ENCODE data around the gene BOLA3. TPM values are rescaled to one million over a fixed set of nuclear protein-coding genes. Genes with fewer than 3 reads are reported as not detected.
"Not testable (repeated sequence)": the region's sequence is repeated elsewhere in the genome, so short reads cannot be mapped to it uniquely, and the experiment has no call there.

The BOLA3 gene
- total and polyA plus RNA-seq, 10 of the 15 experiments (the other 5 are each of a cell fraction or from before 2014, with no cell fraction given) = 62.6 to 300 (median 134) TPM

- RAD21 ChIA-PET (ENCODE audit: unreplicated experiment) = interaction anchor here (0.9 to 1.9 kb wide), 3 partner anchors 10 to 20 kb away, joined by 3 to 5 read pairs (median 4); partner anchors contain the start of gene MOB1A
- POLR2A ChIA-PET = interaction anchor here (0.6 to 8.2 kb wide), 5 partner anchors 10 to 265 kb away, joined by 4 to 83 read pairs (median 6); partner anchors contain the start of genes MOB1A and MTHFD2
- Histone ChIP-seq H3K4me3 (no peak overlapping the region), H3K4me1 (ENCODE audit: control insufficient read depth, insufficient read depth, low read length) (peaks cover 32% of the 10 kb centered on the region), H2AFZ (ENCODE audit: control insufficient read depth, low read depth, low read length) (no peak overlapping the region), H3K79me2 (ENCODE audit: control insufficient read depth, insufficient read depth, low read length) (no peaks in the 10 kb centered on the region), H3K9me3 (replicated peaks; ENCODE audit: control insufficient read depth, insufficient read depth, low read length) (no peaks in the 10 kb centered on the region), H3K27ac (ENCODE audit: control insufficient read depth, insufficient read depth) (no peak overlapping the region), H3K4me2 (ENCODE audit: control insufficient read depth, insufficient read depth) (peak overlapping the region; percentile 41), H3K9ac (ENCODE audit: control insufficient read depth, insufficient read depth, low read length) (no peak overlapping the region), H3K36me3 (ENCODE audit: control insufficient read depth in 2 of 2, insufficient read depth in 2 of 2, low read length in 1 of 2) (no peaks in the 10 kb centered on the region), H3K27me3 (replicated peaks in 1 of 2; ENCODE audit: control insufficient read depth in 2 of 2, insufficient read depth in 2 of 2, low read length in 1 of 2) (no peaks in the 10 kb centered on the region), H4K20me1 (ENCODE audit: control insufficient read depth, insufficient read depth) (no peaks in the 10 kb centered on the region)
- in situ Hi-C loops (cut with MboI) (no loop called here), intact Hi-C loops (cut with micrococcal nuclease; ENCODE audit: unreplicated experiment) (no loop called here)
- peak; percentile 81 for FAIRE-seq
- CTCF ChIA-PET = interaction anchor here (1.0 to 1.4 kb wide), 3 partner anchors 10 to 16 kb away, joined by 4 to 5 read pairs (median 5); partner anchors contain the start of gene MTHFD2
- no TSS peak for BruUV-seq (replicated peaks)
- ATAC-seq = no peak
- no peak for TF ChIP-seq ATF2 (IDR thresholded peaks at IDR 0.05; ENCODE audit: low read length)
- peak; percentile 20; the same call in 1 of the 2 replicates for TF ChIP-seq PKNOX1 (IDR thresholded peaks at IDR 0.05)
- 100% methylated on average over 6 of the region's 6 CpGs for WGBS (ENCODE audit: insufficient coverage, insufficient replicate concordance, low lambda C conversion rate, missing lambda C conversion rate)
- DNase-seq (ENCODE audit: low read depth, low spot score) = no peak
- SMC1A ChIA-PET (ENCODE audit: uncharacterized antibody, unreplicated experiment) = interaction anchor here (1.8 to 2.6 kb wide), 4 partner anchors 10 to 19 kb away, joined by 4 to 9 read pairs (median 8); partner anchors contain the start of gene MOB1A
These were observed 40.4 kb upstream of the BOLA3 start for GRCh38 chr2:74188018-74188601.

- FAIRE-seq; H3K79me2 ChIP-seq (ENCODE audit: control insufficient read depth, insufficient read depth, low read length); intact Hi-C loops (cut with micrococcal nuclease; ENCODE audit: unreplicated experiment); H2AFZ ChIP-seq (ENCODE audit: control insufficient read depth, low read depth, low read length); in situ Hi-C loops (cut with MboI); ATAC-seq; BruUV-seq (replicated peaks); DNase-seq (ENCODE audit: low read depth, low spot score); H3K4me3 ChIP-seq; H3K36me3 ChIP-seq (ENCODE audit: control insufficient read depth in 2 of 2, insufficient read depth in 2 of 2, low read length in 1 of 2); H3K27me3 ChIP-seq (replicated peaks in 1 of 2; ENCODE audit: control insufficient read depth in 2 of 2, insufficient read depth in 2 of 2, low read length in 1 of 2); H3K9me3 ChIP-seq (replicated peaks; ENCODE audit: control insufficient read depth, insufficient read depth, low read length); H4K20me1 ChIP-seq (ENCODE audit: control insufficient read depth, insufficient read depth); CTCF ChIA-PET: not testable (repeated sequence)
- Histone ChIP-seq H3K4me2 (ENCODE audit: control insufficient read depth, insufficient read depth) (peak overlapping the region; percentile 52), H3K9ac (ENCODE audit: control insufficient read depth, insufficient read depth, low read length) (peak overlapping the region; percentile 79; the same call in 1 of the 2 replicates), H3K27ac (ENCODE audit: control insufficient read depth, insufficient read depth) (peak overlapping the region; percentile 97), H3K4me1 (ENCODE audit: control insufficient read depth, insufficient read depth, low read length) (peaks cover 40% of the 10 kb centered on the region)
- ChIA-PET SMC1A (ENCODE audit: uncharacterized antibody, unreplicated experiment) (interaction anchor here (0.5 to 2.6 kb wide), 6 partner anchors 8 to 218 kb away, joined by 3 to 9 read pairs (median 6); partner anchors contain the start of gene MOB1A), RAD21 (ENCODE audit: unreplicated experiment) (interaction anchor here (1.1 to 1.9 kb wide), 3 partner anchors 8 to 13 kb away, joined by 4 to 6 read pairs (median 5); partner anchors contain the start of gene MOB1A), POLR2A (interaction anchor here (0.6 to 8.2 kb wide), 5 partner anchors 13 to 40 kb away, joined by 3 to 83 read pairs (median 5); partner anchors contain the start of gene MTHFD2)
- 96% methylated on average over 15 of the region's 15 CpGs for WGBS (ENCODE audit: insufficient coverage, insufficient replicate concordance, low lambda C conversion rate, missing lambda C conversion rate)
These were observed 39.0 kb upstream of the BOLA3 start for GRCh38 chr2:74186706-74187105.
